ENCODE measurements around the gene IL18R1. TPM values are rescaled to one million over a fixed set of nuclear protein-coding genes. Genes with fewer than 3 reads are reported as not detected.

The IL18R1 gene
- total and polyA plus RNA-seq, 2 donors (not counting 3 experiments of a cell fraction or from before 2014, with no cell fraction given): 2.9 to 3.6 TPM

- TF ChIP-seq FOS (IDR thresholded peaks at IDR 0.05; ENCODE audit: borderline replicate concordance, insufficient read depth, low read length) (no peak), POLR2A (IDR thresholded peaks at IDR 0.05; ENCODE audit: low read depth, low read length) (no peak), JUN (IDR thresholded peaks at IDR 0.05; ENCODE audit: borderline replicate concordance, insufficient read depth, insufficient read length, low read depth) (no peak), POLR2AphosphoS5 (IDR thresholded peaks at IDR 0.05; ENCODE audit: insufficient read depth, low read depth, low read length) (no peak), EZH2 (IDR thresholded peaks at IDR 0.05; ENCODE audit: borderline replicate concordance, low read depth, low read length, severe bottlenecking) (no peak), MYC (IDR thresholded peaks at IDR 0.05; ENCODE audit: low read depth, low read length) (no peak), GATA2 (IDR thresholded peaks at IDR 0.05; ENCODE audit: insufficient read depth, insufficient read length, low read depth, low read length) (no peak), MAX (IDR thresholded peaks at IDR 0.05; ENCODE audit: insufficient read depth, insufficient read length) (no peak)
- TF ChIP-seq, protein P1, sequence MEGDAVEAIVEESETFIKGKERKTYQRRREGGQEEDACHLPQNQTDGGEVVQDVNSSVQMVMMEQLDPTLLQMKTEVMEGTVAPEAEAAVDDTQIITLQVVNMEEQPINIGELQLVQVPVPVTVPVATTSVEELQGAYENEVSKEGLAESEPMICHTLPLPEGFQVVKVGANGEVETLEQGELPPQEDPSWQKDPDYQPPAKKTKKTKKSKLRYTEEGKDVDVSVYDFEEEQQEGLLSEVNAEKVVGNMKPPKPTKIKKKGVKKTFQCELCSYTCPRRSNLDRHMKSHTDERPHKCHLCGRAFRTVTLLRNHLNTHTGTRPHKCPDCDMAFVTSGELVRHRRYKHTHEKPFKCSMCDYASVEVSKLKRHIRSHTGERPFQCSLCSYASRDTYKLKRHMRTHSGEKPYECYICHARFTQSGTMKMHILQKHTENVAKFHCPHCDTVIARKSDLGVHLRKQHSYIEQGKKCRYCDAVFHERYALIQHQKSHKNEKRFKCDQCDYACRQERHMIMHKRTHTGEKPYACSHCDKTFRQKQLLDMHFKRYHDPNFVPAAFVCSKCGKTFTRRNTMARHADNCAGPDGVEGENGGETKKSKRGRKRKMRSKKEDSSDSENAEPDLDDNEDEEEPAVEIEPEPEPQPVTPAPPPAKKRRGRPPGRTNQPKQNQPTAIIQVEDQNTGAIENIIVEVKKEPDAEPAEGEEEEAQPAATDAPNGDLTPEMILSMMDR (IDR thresholded peaks at IDR 0.05; ENCODE audit: extremely low read depth in 1 of 2, insufficient read depth in 1 of 2, low read depth in 1 of 2, low read length in 2 of 2): no peak
- FAIRE-seq (no peak), DNase-seq (ENCODE audit: low read depth, low spot score) (no peak)
- H3K27me3 ChIP-seq (ENCODE audit: control insufficient read depth in 2 of 2, insufficient read depth in 2 of 2, low read length in 2 of 2): no peaks in the 10 kb centered on the region
- no peak overlapping the region for H2AFZ ChIP-seq (ENCODE audit: low read depth, low read length)
- no peaks in the 10 kb centered on the region for H3K9me1 ChIP-seq (replicated peaks; ENCODE audit: control insufficient read depth, extremely low read depth, insufficient read depth, low read length)
- dilution Hi-C loops (cut with MboI; ENCODE audit: extremely low pct_ligation_motif_present, low sequenced_read_pairs) (no loop called here), intact Hi-C loops (cut with micrococcal nuclease) (no loop called here)
- no peaks in the 10 kb centered on the region for H3K36me3 ChIP-seq (ENCODE audit: control insufficient read depth in 2 of 2, extremely low read depth in 1 of 2, insufficient read depth in 2 of 2, low read length in 2 of 2)
- CTCF ChIA-PET: no interaction called here
- no peak overlapping the region for H3K27ac ChIP-seq (ENCODE audit: insufficient read depth, low read depth, low read length)
- POLR2A ChIA-PET: no interaction called here
- no peak overlapping the region for H3K4me3 ChIP-seq (replicated peaks in 1 of 3; ENCODE audit: insufficient read depth in 1 of 3, low read depth in 1 of 3, low read length in 3 of 3)
- BruUV-seq (replicated peaks): no TSS peak
- no peaks in the 10 kb centered on the region for H3K9me3 ChIP-seq (replicated peaks; ENCODE audit: control insufficient read depth, insufficient read depth, low read length)
- no peaks in the 10 kb centered on the region for H3K4me1 ChIP-seq (ENCODE audit: control insufficient read depth, extremely low read depth, insufficient read depth, low read length)
- no peaks in the 10 kb centered on the region for H4K20me1 ChIP-seq (replicated peaks; ENCODE audit: control insufficient read depth, extremely low read depth, insufficient read depth, low read length)
- H3K79me2 ChIP-seq (ENCODE audit: control insufficient read depth, insufficient read depth, low read length): no peaks in the 10 kb centered on the region
- no peak overlapping the region for H3K9ac ChIP-seq (replicated peaks; ENCODE audit: extremely low read depth, insufficient read depth, low read length)
- H3K4me2 ChIP-seq (ENCODE audit: insufficient read depth, low read length): no peak overlapping the region
These were observed 46.3 kb downstream of the IL18R1 start for GRCh38 chr2:102401865-102402264.

Data from endothelial cell of umbilical vein (primary cell).